GM21526 (cell line): ENCODE results near the gene AP3S2.
"Not testable (repeated sequence)": the region's sequence is repeated elsewhere in the genome, so short reads cannot be mapped to it uniquely, and the experiment has no call there.

Experiments used
- ATAC-seq: cut with Tn5 transposase; IDR thresholded peaks from one replicate; pipeline ENCODE4 v1.9.1; 2021; ENCODE audit warnings: moderate library complexity; ENCODE audit not compliant: unreplicated experiment, low FRiP score

The AP3S2 gene

GRCh38 chr15:89836267-89837133 lies 57.3 kb downstream of the AP3S2 start:
- no peak for ATAC-seq

- ATAC-seq: no peak
These were observed 58.6 kb downstream of the AP3S2 start for GRCh38 chr15:89835176-89835564.

GRCh38 chr15:89834465-89835175 lies 59.2 kb downstream of the AP3S2 start:
- not testable (repeated sequence) for ATAC-seq

GRCh38 chr15:89833966-89834365 lies 59.8 kb downstream of the AP3S2 start:
- no peak for ATAC-seq

- no peak for ATAC-seq
These were observed 63.2 kb downstream of the AP3S2 start for GRCh38 chr15:89830639-89831038.

GRCh38 chr15:89829616-89830440 lies 64.0 kb downstream of the AP3S2 start:
- ATAC-seq: no peak

GRCh38 chr15:89829161-89829560 lies 64.6 kb downstream of the AP3S2 start:
- ATAC-seq: no peak

- ATAC-seq: no peak
These were observed 65.3 kb downstream of the AP3S2 start for GRCh38 chr15:89828281-89829145.

GRCh38 chr15:89827829-89828228 lies 66.0 kb downstream of the AP3S2 start:
- no peak for ATAC-seq

- ATAC-seq: no peak
These were observed 66.8 kb downstream of the AP3S2 start for GRCh38 chr15:89826671-89827655.

GRCh38 chr15:89825271-89825940 lies 68.4 kb downstream of the AP3S2 start:
- ATAC-seq: no peak

- ATAC-seq: no peak
These were observed 69.3 kb downstream of the AP3S2 start for GRCh38 chr15:89824607-89824867.

GRCh38 chr15:89823836-89824606 lies 69.8 kb downstream of the AP3S2 start:
- ATAC-seq: no peak

GRCh38 chr15:89822951-89823711 lies 70.7 kb downstream of the AP3S2 start:
- no peak for ATAC-seq

- ATAC-seq: no peak
These were observed 71.2 kb downstream of the AP3S2 start for GRCh38 chr15:89822611-89822950.

GRCh38 chr15:89822026-89822425 lies 71.8 kb downstream of the AP3S2 start:
- ATAC-seq: no peak
